Heart left ventricle (tissue), 13 donors: Measurements from ENCODE around the gene NR1D1.

ENCODE experiments used
- CTCF ChIP-seq, 12 donors: fragments of 200-600 bp; sonication (generic) in 4 of 12; IDR thresholded peaks; one replicate each; pipeline versions ENCODE4 v1.5.0 to v1.8.0; 2018 to 2022; ENCODE audit warnings: antibody characterized with exemption in 12 of 12, mild to moderate bottlenecking in 5 of 12
- POLR2A ChIP-seq, 2 donors: fragments of 450-650 bp; IDR thresholded peaks; one replicate each; pipeline ENCODE4 v1.6.1; 2017; ENCODE audit warnings: antibody characterized with exemption in 2 of 2, mild to moderate bottlenecking in 2 of 2, moderate library complexity in 2 of 2
- donor health status: ischemic (EF 13 %, LVEDD 7.1; RV severe dilation, severe dysfunction).
- donor health status: DM: no; HTN: yes; CAD: no.
- donor health status: DM: no; HTN: no; CAD: no.
- donor health status: ischemic (EF 25% LVEDD 6.9; RV normal size, moderate dysfunction).
- donor health status: ischemic (EF 25% LVEDD 5.7; RV mildly dilated, moderate dysfunction).
- donor health status: ischemic (EF 35%, LVEDD 5.7; RV mildly dilated, moderate dysfunction).
- donor health status: nonischemic (EF 11% LVEDD 7.7; RV severe dilation, severe dysfunction).
- donor health status: DM: yes; HTN: yes; CAD: no.
- donor health status: PGD.
- donor health status: ischemic (EF 29% LVEDD 5.4; RV normal size, mild dysfunction).
- donor health status: nonischemic (EF 23%, LVEDD 6.1; RV moderate dilation, normal function).

GRCh38 chr17:40100669-40101366 is 429 bp upstream of the NR1D1 start:
- TF ChIP-seq POLR2A (IDR thresholded peaks at IDR 0.05) (peak in 1 of 2 donors; percentile 59), CTCF (IDR thresholded peaks at IDR 0.05) (no peak)
